HEK293 (cell line): ENCODE measurements around the gene METTL24.

Experiments used
- CTCF ChIP-seq: fragments of 450-650 bp; formaldehyde crosslinking; IDR thresholded peaks from 2 replicates; pipeline ENCODE4 v1.5.1; 2016; ENCODE audit warnings: missing biosample characterization, missing genetic modification characterization
- YY1 ChIP-seq: fragments of 450-650 bp; formaldehyde crosslinking; IDR thresholded peaks from 2 replicates; pipeline ENCODE4 v1.5.1; 2018; ENCODE audit warnings: missing biosample characterization, missing genetic modification characterization

DNA sequence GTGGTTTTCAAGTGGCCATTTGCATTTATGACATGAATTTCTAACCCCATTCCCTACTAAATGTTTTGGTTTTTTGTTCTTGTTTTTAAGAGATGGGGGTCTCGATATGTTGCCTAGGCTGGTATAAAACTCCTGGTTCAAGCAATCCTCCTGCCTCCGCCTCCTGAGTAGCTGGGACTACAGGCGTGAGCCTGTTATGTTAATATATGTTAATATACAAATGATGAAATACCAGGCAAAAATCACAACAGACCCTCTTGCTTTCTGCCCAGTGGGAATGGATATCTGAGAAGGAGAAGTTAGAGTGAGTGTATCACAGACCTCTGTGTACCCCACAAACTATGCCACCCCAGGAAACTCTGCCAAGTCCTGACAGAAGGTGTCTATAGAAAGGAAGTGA lies 111.8 kb downstream of the METTL24 start:
- TF ChIP-seq CTCF (tag by site-specific recombination) (no peak), YY1 (tag by site-specific recombination) (no peak)
